HG03064 (cell line): ENCODE measurements around the gene ZWILCH.
"Not testable (repeated sequence)": the region's sequence is repeated elsewhere in the genome, so short reads cannot be mapped to it uniquely, and the experiment has no call there.

Experiments used
- ATAC-seq: cut with Tn5 transposase; IDR thresholded peaks from one replicate; pipeline ENCODE4 v1.9.1; 2021; ENCODE audit warnings: low read depth; ENCODE audit not compliant: unreplicated experiment

The ZWILCH gene

DNA sequence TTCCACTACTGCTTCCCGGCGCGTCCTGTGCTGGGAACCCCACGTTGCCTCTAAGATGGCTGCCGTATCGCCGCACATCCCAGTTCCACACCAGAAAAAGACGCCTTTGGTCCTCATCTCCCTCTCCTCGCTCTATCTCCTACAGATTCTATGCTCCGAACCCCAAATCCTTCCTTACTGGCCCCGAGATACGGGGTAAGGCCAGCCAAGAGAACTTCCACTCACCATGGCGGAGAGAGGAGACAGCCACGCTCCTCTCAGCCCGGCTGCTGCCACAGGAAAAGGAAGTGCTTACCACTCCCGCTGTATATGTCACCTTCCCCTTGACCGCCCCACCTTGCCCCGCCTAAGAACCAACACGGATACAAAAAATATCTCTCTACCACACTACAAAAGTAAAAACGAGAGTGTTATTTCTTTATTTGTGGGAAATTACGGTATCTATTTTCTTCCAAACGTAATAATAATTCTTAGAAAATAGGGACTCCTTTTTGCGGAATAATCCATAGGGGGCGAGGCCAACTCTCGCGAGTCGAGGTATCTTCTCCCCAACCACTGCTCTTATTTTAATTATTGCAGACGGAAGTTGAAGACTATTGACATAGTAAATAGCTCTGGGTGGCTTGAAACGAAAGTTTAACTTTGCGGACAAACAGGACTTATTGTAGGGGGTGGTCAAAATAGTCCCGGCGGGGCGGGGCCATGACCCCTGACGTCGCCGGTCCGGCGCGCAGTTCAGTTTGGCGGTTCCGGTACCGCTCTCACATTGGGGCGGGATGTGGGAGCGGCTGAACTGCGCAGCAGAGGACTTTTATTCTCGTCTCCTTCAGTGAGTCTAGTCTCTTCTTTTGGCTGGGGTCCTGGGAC, at the start of gene ZWILCH, which contains the start of gene RPL4:
ZWILCH (plus strand) TSS at position 764 of the 867 bp plus-strand sequence; CDS start at position 777, 13 bp downstream.
RPL4 (minus strand) TSS at position 293 of the 867 bp plus-strand sequence; CDS start at position 228, 65 bp downstream.
- ATAC-seq: peak; percentile 64

DNA sequence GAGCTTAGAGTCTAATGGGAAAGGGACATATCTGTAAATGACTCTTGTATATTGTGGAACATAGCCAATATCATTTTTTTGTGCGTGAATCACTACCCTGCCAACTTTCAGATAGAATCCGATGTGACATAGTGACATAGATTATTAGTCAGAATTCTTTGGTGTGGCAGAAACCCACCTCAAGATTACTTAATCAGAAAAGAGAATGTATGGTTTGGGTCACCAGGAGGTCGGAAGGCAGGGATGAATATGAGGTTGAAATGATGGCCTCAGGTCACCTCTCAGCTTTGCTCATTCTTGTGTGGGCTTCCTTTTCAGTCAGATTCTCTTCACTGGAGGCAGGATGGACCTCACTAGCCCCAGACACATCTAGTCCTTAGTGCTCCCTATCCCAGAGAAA, 48.9 kb upstream of the ZWILCH start:
- ATAC-seq: no peak

DNA sequence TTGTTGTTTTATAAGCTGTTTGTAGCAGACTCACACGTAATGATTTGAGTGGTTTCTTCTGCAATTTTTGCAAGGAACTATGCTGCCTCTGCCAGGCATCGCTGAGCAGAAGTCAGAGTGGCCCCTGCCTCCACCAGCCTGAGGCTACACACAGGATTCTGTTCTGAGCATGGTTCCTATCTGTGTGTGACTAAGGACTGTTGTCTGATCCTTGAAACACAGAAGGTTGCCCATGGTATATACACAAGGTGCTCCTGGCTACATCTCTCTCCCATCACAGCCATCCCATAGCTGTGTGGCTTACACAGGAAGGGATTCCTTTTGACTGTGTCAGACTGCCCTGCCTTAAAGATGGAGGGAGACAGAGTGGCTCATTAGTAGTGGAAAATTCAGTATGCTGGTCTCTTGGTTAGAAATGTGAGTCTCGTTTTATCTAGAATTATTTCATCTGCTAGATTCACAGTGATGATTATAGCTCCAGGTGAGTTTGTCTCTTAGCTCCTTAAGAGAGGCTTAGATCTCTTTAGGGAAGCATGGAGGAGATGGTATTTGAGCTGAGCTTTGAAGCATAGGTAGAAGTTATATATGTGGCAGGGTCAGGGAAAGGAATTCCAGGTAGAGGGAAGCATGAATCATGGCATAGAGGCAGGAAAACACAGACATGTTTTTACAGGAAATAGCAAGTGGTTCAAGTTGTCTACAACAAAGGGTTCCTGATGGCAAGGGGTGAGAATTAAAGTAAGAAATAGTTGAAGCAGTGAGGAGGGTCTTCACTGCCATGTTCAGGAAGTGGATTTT, 45.1 kb upstream of the ZWILCH start:
- no peak for ATAC-seq

DNA sequence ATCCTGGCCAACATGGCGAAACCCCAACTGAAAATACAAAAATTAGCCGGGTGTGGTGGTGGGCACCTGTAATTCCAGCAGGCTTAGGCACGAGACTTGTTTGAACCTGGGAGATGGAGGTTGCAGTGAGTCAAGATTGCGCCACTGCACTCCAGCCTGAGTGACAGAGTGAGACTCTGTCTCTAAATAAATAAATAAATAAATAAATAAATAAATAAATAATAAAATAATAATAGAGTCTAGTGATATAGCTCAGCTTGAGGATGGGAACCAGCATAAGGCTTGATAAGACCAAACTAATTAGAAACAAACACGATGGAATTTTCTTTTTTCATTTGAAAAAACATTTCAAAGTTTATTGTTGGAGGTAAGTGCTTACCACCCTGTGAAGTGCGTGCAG, 43.8 kb upstream of the ZWILCH start:
- not testable (repeated sequence) for ATAC-seq

DNA sequence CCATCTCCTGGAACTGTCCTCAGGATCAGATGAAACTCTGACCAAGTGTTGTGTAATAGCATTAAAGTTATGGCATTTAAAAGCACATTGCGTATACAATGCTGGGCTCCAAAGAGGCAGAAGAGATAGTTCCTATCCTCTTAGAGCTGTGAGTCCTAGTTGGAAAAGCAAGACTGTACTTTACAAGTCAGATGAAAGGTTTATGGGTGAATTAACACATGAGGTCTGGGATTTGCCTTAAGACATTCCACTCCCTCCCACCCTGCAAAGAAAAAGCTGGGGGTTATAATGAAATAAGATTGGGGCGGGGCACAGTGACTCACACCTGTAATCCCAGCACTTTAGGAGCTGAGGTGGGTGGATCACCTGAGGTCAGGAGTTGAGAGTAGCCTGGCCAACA, 43.2 kb upstream of the ZWILCH start:
- no peak for ATAC-seq

- ATAC-seq: no peak
Measured at GRCh38 chr15:66462627-66463026, 42.5 kb upstream of the ZWILCH start.

- ATAC-seq: not testable (repeated sequence)
Measured at GRCh38 chr15:66465294-66465693, 39.8 kb upstream of the ZWILCH start.

GRCh38 chr15:66467162-66468040, 37.7 kb upstream of the ZWILCH start:
- ATAC-seq: not testable (repeated sequence)

GRCh38 chr15:66470825-66471224, 34.3 kb upstream of the ZWILCH start:
- ATAC-seq: not testable (repeated sequence)

DNA sequence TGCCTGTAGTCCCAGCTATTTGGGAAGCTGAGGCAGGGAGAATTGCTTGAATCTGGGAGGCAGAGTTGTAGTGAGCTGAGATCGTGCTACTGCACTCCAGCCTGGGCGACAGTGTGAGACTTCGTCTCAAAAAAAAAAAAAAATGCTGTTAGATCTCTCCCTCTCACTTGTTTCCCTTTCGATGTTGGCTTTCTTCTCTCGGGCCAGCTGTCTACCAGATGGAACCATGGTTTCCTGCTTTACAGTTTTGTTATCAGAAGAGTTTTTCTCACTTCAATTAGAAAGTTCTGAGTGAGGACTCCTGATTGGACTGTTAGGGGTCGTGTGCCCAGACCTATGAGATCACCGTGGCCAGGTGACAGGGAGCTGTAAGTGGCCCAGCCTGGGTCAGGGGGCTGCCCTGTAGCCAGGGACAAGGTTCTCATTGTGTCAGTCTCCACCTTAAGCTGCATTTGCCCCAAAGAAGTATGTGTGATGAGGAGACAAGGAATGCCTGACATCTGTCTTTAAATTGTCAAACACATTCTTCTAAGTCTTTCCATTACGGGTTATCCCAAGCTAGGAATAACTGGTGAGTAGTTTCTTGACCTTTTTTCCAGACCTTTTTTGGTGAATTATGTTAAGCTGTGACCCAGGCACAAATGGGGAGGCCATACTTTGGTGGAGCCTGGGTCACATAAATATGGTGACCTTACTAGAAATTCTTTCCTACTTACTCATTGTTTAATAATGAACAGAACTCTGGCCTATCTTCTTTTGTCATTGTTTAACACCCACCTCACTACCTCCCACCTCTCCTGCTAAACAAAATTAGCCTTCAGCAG, 32.7 kb upstream of the ZWILCH start:
- ATAC-seq: peak; percentile 84

DNA sequence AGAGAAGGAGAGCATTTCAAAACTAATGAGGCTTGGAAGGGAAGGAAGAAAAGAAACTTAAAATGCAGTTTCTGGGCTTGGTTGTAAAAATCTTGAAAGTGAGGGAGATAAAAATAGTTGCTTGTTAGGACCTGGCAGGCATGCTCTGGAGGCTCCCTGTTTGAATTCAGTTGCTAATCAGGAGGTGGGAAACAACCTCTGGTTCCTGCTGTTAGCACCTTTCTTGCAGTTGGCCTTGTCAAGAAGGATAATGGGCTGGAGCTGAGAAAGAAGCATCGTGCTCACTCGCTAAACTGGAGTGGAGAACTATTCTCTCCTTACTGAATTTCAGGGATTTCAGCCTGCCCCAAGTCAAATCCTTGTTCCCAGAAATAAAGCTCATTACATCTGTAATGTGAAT, 31.0 kb upstream of the ZWILCH start:
- no peak for ATAC-seq

DNA sequence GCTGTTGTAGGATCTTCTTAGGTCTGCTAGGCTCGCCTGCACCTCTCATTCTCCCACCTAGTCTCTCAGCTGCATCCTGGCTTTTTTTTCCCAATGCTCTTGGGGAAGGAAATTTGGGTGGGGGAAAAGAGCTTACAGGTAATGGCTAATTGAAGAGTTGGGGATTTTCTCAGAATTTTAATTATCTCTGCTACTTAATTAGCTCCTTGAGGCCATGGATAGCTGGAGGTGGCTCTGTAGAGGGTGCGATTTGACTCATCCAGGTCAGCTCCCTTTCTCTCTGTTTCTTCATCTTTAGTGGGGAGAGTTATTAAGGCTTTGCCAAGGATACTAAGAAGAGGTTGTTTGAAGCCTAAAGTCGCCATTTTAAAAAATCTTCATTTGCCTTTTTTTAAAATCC, 30.2 kb upstream of the ZWILCH start:
- no peak for ATAC-seq

- ATAC-seq: no peak
Measured at GRCh38 chr15:66476535-66476934, 28.6 kb upstream of the ZWILCH start.

GRCh38 chr15:66477011-66477410, 28.1 kb upstream of the ZWILCH start:
- no peak for ATAC-seq

- ATAC-seq: no peak
Measured at GRCh38 chr15:66480267-66480666, 24.9 kb upstream of the ZWILCH start.

GRCh38 chr15:66481107-66481856, 23.8 kb upstream of the ZWILCH start:
- no peak for ATAC-seq

DNA sequence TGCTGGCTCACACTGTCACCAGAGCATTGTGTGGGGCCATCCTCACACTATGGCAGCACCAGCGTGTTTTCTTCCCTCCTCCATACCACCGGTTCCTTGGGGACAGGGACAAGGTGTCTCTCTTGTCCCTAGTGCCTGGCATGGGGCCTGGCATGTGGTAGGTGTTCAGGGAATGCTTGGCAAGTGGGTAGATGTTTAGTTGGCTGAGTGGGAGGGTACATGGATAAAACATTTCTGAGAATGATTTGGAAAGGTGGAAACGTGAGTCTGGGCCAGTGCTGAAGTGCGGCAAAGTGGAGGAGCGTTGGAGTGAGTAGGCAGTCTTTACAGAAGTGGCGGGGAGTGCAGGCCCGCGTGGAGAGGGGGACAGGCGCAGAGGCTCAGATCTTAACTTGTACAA, 22.6 kb upstream of the ZWILCH start:
- ATAC-seq: no peak

DNA sequence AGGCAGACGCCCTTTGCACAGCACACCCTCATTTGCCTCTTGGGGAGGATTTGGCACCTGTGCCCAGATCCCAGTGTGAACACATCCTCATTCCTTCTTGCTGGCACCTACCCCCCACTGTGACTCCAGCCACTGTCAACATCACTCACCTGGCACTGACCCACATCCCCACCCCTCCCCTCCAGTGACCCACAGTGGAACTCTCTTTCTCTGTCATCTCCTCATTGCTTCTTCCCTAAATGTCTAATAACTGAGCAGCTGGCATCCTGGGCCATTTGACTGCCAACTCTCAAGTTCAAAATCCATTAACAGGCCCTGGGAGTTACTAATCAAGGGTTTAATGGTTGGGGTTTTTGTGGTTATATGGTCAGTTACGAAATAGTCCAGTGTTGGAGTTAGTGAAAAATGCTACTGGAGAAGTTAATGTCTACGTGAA, 22.0 kb upstream of the ZWILCH start:
- ATAC-seq: no peak
